Stimulated activated CD4-positive, alpha-beta T cell treated with anti-CD3 and anti-CD28 coated beads, TNF-alpha, amount 100 ng/mL, for 1 hour (primary cell): Measurements from ENCODE around the gene PDXP.
A peak's percentile ranks its signal among the peaks of the same experiment; 100 is the strongest.
"Not testable (repeated sequence)": the region's sequence is repeated elsewhere in the genome, so short reads cannot be mapped to it uniquely, and the experiment has no call there.

ENCODE experiments used
- DNase-seq, 3 donors: peaks; one replicate each; pipeline ENCODE4 v3.0.0-alpha.2; 2020; ENCODE audit warnings: low read depth in 3 of 3, low spot score in 1 of 3

The PDXP gene

GRCh38 chr22:37643225-37643847 is 15.2 kb upstream of the PDXP start:
- peak; percentile 50 to 94 (median 69) for DNase-seq

- no peak for DNase-seq
Observed at GRCh38 chr22:37647317-37647716, 11.2 kb upstream of the PDXP start.

GRCh38 chr22:37647928-37648327 is 10.6 kb upstream of the PDXP start:
- DNase-seq: no peak

- no peak for DNase-seq
Observed at GRCh38 chr22:37650463-37651136, 7.9 kb upstream of the PDXP start.

GRCh38 chr22:37654563-37655251 is 3.8 kb upstream of the PDXP start:
- no peak for DNase-seq

GRCh38 chr22:37655252-37655563 is 3.3 kb upstream of the PDXP start:
- no peak for DNase-seq

- not testable (repeated sequence) for DNase-seq
Observed at GRCh38 chr22:37656583-37656982, 1.9 kb upstream of the PDXP start.

GRCh38 chr22:37657590-37658132 is 862 bp upstream of the PDXP start:
- no peak for DNase-seq

- no peak for DNase-seq
Observed at GRCh38 chr22:37659066-37659896, 758 bp downstream of the PDXP start.

GRCh38 chr22:37659897-37660708 is 1.6 kb downstream of the PDXP start:
- no peak for DNase-seq

- no peak for DNase-seq
Observed at GRCh38 chr22:37660709-37661045, 2.2 kb downstream of the PDXP start.

GRCh38 chr22:37661160-37661924 is 2.8 kb downstream of the PDXP start:
- no peak for DNase-seq

- no peak for DNase-seq
Observed at GRCh38 chr22:37662039-37662438, 3.5 kb downstream of the PDXP start.

- DNase-seq: no peak
Observed at GRCh38 chr22:37663521-37664140, 5.1 kb downstream of the PDXP start.

- DNase-seq: no peak
Observed at GRCh38 chr22:37664249-37665101, 6.0 kb downstream of the PDXP start.

- DNase-seq: no peak
Observed at GRCh38 chr22:37665487-37665886, 7.0 kb downstream of the PDXP start.

GRCh38 chr22:37669586-37669985 is 11.1 kb downstream of the PDXP start:
- DNase-seq: no peak

GRCh38 chr22:37672206-37672919 is 13.8 kb downstream of the PDXP start:
- no peak for DNase-seq
